GM12865 (cell line): Measurements from ENCODE around the gene CHST1.

Experiments used
- DNase-seq: peaks from one replicate; pipeline ENCODE4 v3.0.0; 2010; ENCODE audit warnings: low read depth
- H3K4me3 ChIP-seq: 2 replicates; pipeline ENCODE4 v1.5.1; 2011; ENCODE audit warnings: mild to moderate bottlenecking, low read depth, low read length, control low read depth
- CTCF ChIP-seq: IDR thresholded peaks from 2 replicates; pipeline ENCODE4 v1.5.1; 2011; ENCODE audit warnings: low read length, control low read depth, low read depth, inconsistent platforms; ENCODE audit not compliant: insufficient read depth; ENCODE audit errors: missing control alignments

Gene CHST1

GRCh38 chr11:45659031-45659817 lies 6.2 kb downstream of the CHST1 start:
- TF ChIP-seq CTCF = no peak
- H3K4me3 ChIP-seq = no peak overlapping the region
- no peak for DNase-seq

GRCh38 chr11:45658292-45658991 lies 7.0 kb downstream of the CHST1 start:
- TF ChIP-seq CTCF = no peak
- DNase-seq = no peak
- no peak overlapping the region for H3K4me3 ChIP-seq

- no peak for TF ChIP-seq CTCF
- DNase-seq = no peak
- no peak overlapping the region for H3K4me3 ChIP-seq
These were observed 7.7 kb downstream of the CHST1 start for GRCh38 chr11:45657496-45658260.

- no peak for DNase-seq
- no peak overlapping the region for H3K4me3 ChIP-seq
- TF ChIP-seq CTCF = no peak
These were observed 9.6 kb downstream of the CHST1 start for GRCh38 chr11:45655831-45656230.

- peak; percentile 92 for TF ChIP-seq CTCF
- peak; percentile 51 for DNase-seq
- no peak overlapping the region for H3K4me3 ChIP-seq
These were observed 10.1 kb downstream of the CHST1 start for GRCh38 chr11:45655347-45655756.

GRCh38 chr11:45655012-45655283 lies 10.5 kb downstream of the CHST1 start:
- no peak for TF ChIP-seq CTCF
- no peak overlapping the region for H3K4me3 ChIP-seq
- DNase-seq = no peak
